ENCODE results near the gene HYOU1.

HYOU1 gene

GRCh38 chr11:119078675-119079420 lies 21.8 kb upstream of the HYOU1 start:
- peaks cover 73% of the 10 kb centered on the region for H3K36me3 ChIP-seq

GRCh38 chr11:119077839-119078238 lies 20.8 kb upstream of the HYOU1 start:
- peaks cover 83% of the 10 kb centered on the region for H3K36me3 ChIP-seq
- no peak for TF ChIP-seq CTCF (IDR thresholded peaks at IDR 0.05; ENCODE audit: low read depth, low read length)
- H3K27ac ChIP-seq = no peak overlapping the region
- no peaks in the 10 kb centered on the region for H3K9me3 ChIP-seq (ENCODE audit: severe bottlenecking)
- no peaks in the 10 kb centered on the region for H3K27me3 ChIP-seq (ENCODE audit: insufficient read depth, low read depth, severe bottlenecking)
- H3K4me3 ChIP-seq (ENCODE audit: low read depth, low read length) = no peak overlapping the region
- DNase-seq = no peak

More at GRCh38 chr11:119078675-119079420, 21.8 kb upstream of the HYOU1 start:
- no peaks in the 10 kb centered on the region for H3K9me3 ChIP-seq (ENCODE audit: severe bottlenecking)
- no peak for TF ChIP-seq CTCF (IDR thresholded peaks at IDR 0.05; ENCODE audit: low read depth, low read length)
- H3K27me3 ChIP-seq (ENCODE audit: insufficient read depth, low read depth, severe bottlenecking) = no peaks in the 10 kb centered on the region
- no peak overlapping the region for H3K4me3 ChIP-seq (ENCODE audit: low read depth, low read length)
- no peak overlapping the region for H3K27ac ChIP-seq
- no peak for DNase-seq

- peak; percentile 97 for DNase-seq
- Histone ChIP-seq H3K27ac (peak within 1 kb of the TSS; percentile 81), H3K4me3 (ENCODE audit: low read depth, low read length) (peak within 1 kb of the TSS; percentile 80), H3K36me3 (peaks cover 23% of the 10 kb centered on the region), H3K9me3 (ENCODE audit: severe bottlenecking) (no peaks in the 10 kb centered on the region), H3K27me3 (ENCODE audit: insufficient read depth, low read depth, severe bottlenecking) (no peaks in the 10 kb centered on the region)
- no peak for TF ChIP-seq CTCF (IDR thresholded peaks at IDR 0.05; ENCODE audit: low read depth, low read length)
Measured at GRCh38 chr11:119067371-119068222, 10.6 kb upstream of the HYOU1 start, which contains the start of gene VPS11. TSS of gene VPS11 (plus strand) at chr11:119067818. CDS start at chr11:119067824, 6 bp downstream.

- DNase-seq = peak; percentile 52
- Histone ChIP-seq H3K27me3 (ENCODE audit: insufficient read depth, low read depth, severe bottlenecking) (no peaks in the 10 kb centered on the region), H3K27ac (no peak overlapping the region), H3K36me3 (peaks cover 11% of the 10 kb centered on the region), H3K9me3 (ENCODE audit: severe bottlenecking) (no peaks in the 10 kb centered on the region), H3K4me3 (ENCODE audit: low read depth, low read length) (no peak overlapping the region)
- peak; percentile 76 for TF ChIP-seq CTCF (IDR thresholded peaks at IDR 0.05; ENCODE audit: low read depth, low read length)
Measured at GRCh38 chr11:119065369-119065768, 8.4 kb upstream of the HYOU1 start.

GRCh38 chr11:119062779-119063178 lies 5.8 kb upstream of the HYOU1 start:
- Histone ChIP-seq H3K27ac (no peak overlapping the region), H3K4me3 (ENCODE audit: low read depth, low read length) (no peak overlapping the region), H3K9me3 (ENCODE audit: severe bottlenecking) (no peaks in the 10 kb centered on the region), H3K27me3 (ENCODE audit: insufficient read depth, low read depth, severe bottlenecking) (no peaks in the 10 kb centered on the region), H3K36me3 (no peaks in the 10 kb centered on the region)
- DNase-seq = no peak
- TF ChIP-seq CTCF (IDR thresholded peaks at IDR 0.05; ENCODE audit: low read depth, low read length) = no peak
